ENCODE results near the gene TLDC2. TPM values are rescaled to one million over a fixed set of nuclear protein-coding genes. Genes with fewer than 3 reads are reported as not detected.

The TLDC2 gene
- total RNA-seq, 1 donor from 2014 or later = not detected

Other genes with a start within 250 kb of the TLDC2 start
- 0.64 TPM for gene SLA2, start 229.9 kb upstream of the TLDC2 start, total RNA-seq
- 18.6 TPM for gene NDRG3, start 130.0 kb upstream of the TLDC2 start, total RNA-seq
- 6.4 TPM for gene DSN1, start 102.4 kb upstream of the TLDC2 start, total RNA-seq
- gene SAMHD1, start 75.6 kb downstream of the TLDC2 start, total RNA-seq = 280 TPM
- 5.3 TPM for gene RBL1, start 219.9 kb downstream of the TLDC2 start, total RNA-seq